Thymus (tissue), 11 donors: ENCODE data around the gene RAB7A. TPM values are rescaled to one million over a fixed set of nuclear protein-coding genes. Genes with fewer than 3 reads are reported as not detected.
"Not testable (repeated sequence)": the region's sequence is repeated elsewhere in the genome, so short reads cannot be mapped to it uniquely, and the experiment has no call there.

Experiments used
- DNase-seq, 9 donors: peaks; one replicate each; pipeline ENCODE4 v3.0.0-alpha.2; 2013; ENCODE audit warnings: low spot score in 9 of 9, low read depth in 6 of 9, missing footprints in 1 of 9
- H3K27ac ChIP-seq, 2 donors: one replicate each; pipeline ENCODE4 v1.5.1; 2013; ENCODE audit warnings: control low read depth in 1 of 2, low read depth in 1 of 2, low read length in 1 of 2, mild to moderate bottlenecking in 1 of 2, moderate library complexity in 1 of 2
- H3K27me3 ChIP-seq, 2 donors: one replicate each; pipeline ENCODE4 v1.5.1; 2013; ENCODE audit warnings: low read length in 1 of 2; ENCODE audit not compliant: control insufficient read depth in 2 of 2, insufficient read depth in 1 of 2
- H3K36me3 ChIP-seq, 2 donors: one replicate each; pipeline ENCODE4 v1.5.1; 2013; ENCODE audit warnings: low read length in 1 of 2, mild to moderate bottlenecking in 1 of 2, moderate library complexity in 1 of 2; ENCODE audit not compliant: control insufficient read depth in 2 of 2, insufficient read depth in 2 of 2
- H3K4me1 ChIP-seq, 2 donors: one replicate each; pipeline ENCODE4 v1.5.1; 2013; ENCODE audit warnings: low read length in 2 of 2; ENCODE audit not compliant: control insufficient read depth in 2 of 2, insufficient read depth in 2 of 2
- H3K4me3 ChIP-seq, 2 donors: one replicate each; pipeline ENCODE4 v1.5.1; 2013; ENCODE audit warnings: low read length in 2 of 2, control low read depth in 1 of 2, mild to moderate bottlenecking in 1 of 2
- H3K9me3 ChIP-seq, 2 donors: one replicate each; pipeline ENCODE4 v1.5.1; 2013; ENCODE audit warnings: low read length in 1 of 2, mild to moderate bottlenecking in 1 of 2; ENCODE audit not compliant: control insufficient read depth in 2 of 2, insufficient read depth in 1 of 2
- WGBS: extraction: QIAGEN DNeasy Blood & Tissue Kit; methylation state at CpG from one replicate; pipeline ENCODE4 v1.1.7; 2013; 5-methylcytosine and 5-hydroxymethylcytosine counted together
- polyA plus RNA-seq: library from polyadenylated mRNA; stranded (reverse); fragments of 200-250 nt; gene quantifications from one replicate; pipeline ENCODE4 v1.2.3, GENCODE V29; 2013
- total RNA-seq: library from RNA; stranded (reverse); fragments of 120-200 nt; gene quantifications from one replicate; pipeline ENCODE4 v1.2.4, GENCODE V29; 2013
- donor health status: healthy.

Gene RAB7A
- total and polyA plus RNA-seq, 2 donors: 42.9 to 167 TPM

DNA sequence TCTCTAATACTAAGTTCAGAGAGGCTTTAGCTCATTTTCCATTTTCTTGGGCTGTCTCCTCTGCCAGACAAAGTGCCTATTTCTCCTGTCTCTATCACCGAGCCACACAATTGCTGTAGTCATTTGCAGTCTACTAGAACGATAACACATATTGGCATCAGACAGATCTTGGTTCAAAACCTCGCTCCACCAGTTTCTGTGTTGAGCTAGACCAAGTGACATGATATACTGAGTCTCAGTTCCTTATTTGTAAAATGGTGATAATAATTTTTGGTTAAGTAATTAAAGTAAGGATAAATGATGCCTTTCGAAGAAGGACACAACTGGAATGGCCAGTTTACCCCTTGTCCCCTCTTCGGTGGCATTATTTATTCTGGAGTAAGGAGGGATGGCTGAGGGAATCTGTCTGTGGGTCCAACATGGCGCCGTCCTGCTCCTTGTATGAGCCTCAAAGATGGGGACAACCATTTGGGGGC lies 398 bp upstream of the RAB7A start:
- Histone ChIP-seq H3K9me3 (no peaks in the 10 kb centered on the region), H3K36me3 (peaks cover 1 to 2% of the 10 kb centered on the region in 2 donors), H3K4me3 (peak overlapping the region; percentile 95 to 100), H3K27ac (peak overlapping the region; percentile 31 to 73), H3K4me1 (peaks cover 8 to 20% of the 10 kb centered on the region in 2 donors), H3K27me3 (no peaks in the 10 kb centered on the region)
- no peak for DNase-seq
- 56% methylated on average over 7 of the region's 7 CpGs for WGBS

DNA sequence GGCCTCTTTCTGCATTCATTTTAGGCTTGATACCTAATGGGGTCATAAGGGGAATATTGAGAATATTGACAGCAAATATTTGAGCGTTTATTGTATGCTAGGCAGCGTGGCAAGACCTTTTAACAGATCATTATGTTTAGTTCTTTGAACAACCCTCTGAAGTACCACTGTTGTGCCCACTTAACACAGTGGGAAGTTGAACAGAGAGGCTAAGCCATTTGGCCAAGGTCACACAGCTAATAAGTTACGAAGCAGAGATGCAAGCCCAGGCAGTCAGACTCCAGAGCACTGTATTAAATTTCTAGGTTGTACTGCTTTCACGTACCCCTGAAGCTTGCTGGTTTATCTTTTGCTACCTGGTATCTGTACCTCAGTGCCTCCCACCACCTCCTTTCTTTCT lies 1.1 kb downstream of the RAB7A start:
- no peaks in the 10 kb centered on the region for H3K9me3 ChIP-seq
- WGBS: 41% methylated on average over 4 of the region's 4 CpGs
- H3K27me3 ChIP-seq: no peaks in the 10 kb centered on the region
- DNase-seq: no peak
- H3K27ac ChIP-seq: no peak overlapping the region
- H3K4me3 ChIP-seq: peak overlapping the region; percentile 95 to 100
- H3K36me3 ChIP-seq: peaks cover 4 to 5% of the 10 kb centered on the region in 2 donors
- peaks cover 8 to 21% of the 10 kb centered on the region in 2 donors for H3K4me1 ChIP-seq

DNA sequence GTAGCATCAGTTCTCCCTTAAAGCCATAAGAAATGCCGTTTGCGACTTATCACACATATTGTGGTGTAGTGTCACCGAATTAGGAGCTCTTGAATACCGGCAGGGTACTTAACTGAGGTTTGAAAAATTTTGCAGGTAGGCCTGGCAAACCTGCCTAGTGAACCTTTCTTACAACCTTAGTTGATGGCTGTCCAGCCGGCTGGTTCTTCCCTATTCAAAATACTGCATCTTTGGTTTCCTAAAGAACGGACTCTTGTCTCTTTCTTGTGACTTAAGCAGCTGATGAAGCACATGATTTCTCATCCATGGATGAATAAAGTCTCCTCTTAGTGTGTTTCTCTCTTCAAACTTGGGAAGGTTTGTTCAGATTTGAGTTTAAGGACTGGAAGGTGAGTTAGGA lies 1.5 kb downstream of the RAB7A start:
- no peak overlapping the region for H3K27ac ChIP-seq

DNA sequence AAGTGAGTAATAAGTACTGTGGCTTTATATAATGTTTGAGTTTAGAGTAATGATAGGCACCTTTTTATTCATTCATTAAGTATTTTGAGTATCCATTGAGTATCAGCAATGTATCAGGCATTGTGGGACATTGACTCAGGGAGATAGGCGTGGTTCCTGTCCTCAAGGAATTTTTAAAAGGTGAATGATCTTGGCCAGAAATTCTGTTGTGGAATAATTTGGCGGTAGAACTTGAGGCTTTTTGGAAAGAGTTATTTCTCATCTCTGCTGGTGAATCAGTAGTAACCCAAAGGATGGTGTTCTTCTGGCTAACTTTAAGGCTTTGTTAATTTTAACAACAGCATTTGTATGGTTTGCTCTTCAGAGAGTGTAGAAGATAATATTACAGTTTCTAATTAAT lies 2.0 kb downstream of the RAB7A start:
- Histone ChIP-seq H3K4me1 (peaks cover 8 to 21% of the 10 kb centered on the region in 2 donors), H3K9me3 (no peaks in the 10 kb centered on the region), H3K27ac (no peak overlapping the region), H3K36me3 (peaks cover 4 to 5% of the 10 kb centered on the region in 2 donors), H3K4me3 (no peak overlapping the region), H3K27me3 (no peaks in the 10 kb centered on the region)
- DNase-seq: no peak
- 95% methylated on average over 2 of the region's 2 CpGs for WGBS

More for the DNA sequence above, 1.5 kb downstream of the RAB7A start:
- DNase-seq: peak in 1 of 9 donors; percentile 16
- Histone ChIP-seq H3K27me3 (no peaks in the 10 kb centered on the region), H3K9me3 (no peaks in the 10 kb centered on the region), H3K4me3 (peak overlapping the region; percentile 95 to 100), H3K4me1 (peaks cover 8 to 21% of the 10 kb centered on the region in 2 donors), H3K36me3 (peaks cover 4 to 5% of the 10 kb centered on the region in 2 donors)
- WGBS: 66% methylated on average over 6 of the region's 6 CpGs

DNA sequence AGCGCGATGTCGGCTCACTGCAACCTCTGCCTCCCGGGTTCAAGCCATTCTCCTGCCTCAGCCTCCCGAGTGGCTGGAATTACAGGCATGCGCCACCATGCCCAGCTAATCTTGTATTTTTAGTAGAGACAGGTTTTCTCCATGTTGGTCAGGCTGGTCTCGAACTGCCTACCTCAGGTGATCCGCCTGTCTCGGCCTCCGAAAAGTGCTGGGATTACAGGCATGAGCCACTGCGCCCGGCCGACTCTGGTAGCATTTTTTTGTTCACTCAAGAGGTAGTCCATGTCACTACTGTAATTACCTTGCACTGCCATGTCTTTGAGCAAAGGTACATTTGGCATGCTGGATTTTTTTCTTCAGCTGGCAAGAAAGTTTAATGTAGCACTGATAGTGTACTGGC lies 2.5 kb downstream of the RAB7A start:
- H3K36me3 ChIP-seq, H3K27ac ChIP-seq, H3K4me3 ChIP-seq, H3K9me3 ChIP-seq, H3K27me3 ChIP-seq, DNase-seq: not testable (repeated sequence)
- 98% methylated on average over 13 of the region's 13 CpGs for WGBS
- peaks cover 8 to 21% of the 10 kb centered on the region in 2 donors for H3K4me1 ChIP-seq

DNA sequence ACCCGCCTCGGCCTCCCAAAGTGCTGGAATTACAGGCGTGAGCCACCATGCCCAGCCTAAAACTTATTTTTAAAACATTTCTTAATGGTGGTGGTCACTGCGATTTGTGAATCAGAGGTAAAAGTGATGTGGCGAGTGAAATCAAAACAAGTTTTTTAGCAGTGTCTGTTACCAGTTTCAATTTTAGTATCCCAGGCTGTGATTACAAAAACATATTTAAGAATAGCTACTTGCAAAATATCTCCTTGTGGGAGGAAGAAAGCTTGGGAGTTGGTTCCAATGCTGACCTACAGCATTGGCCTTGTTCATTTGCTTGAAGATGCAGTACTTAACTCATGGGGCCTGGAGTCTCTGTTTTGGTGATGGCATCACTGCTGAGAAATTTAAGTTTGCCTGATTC lies 4.5 kb downstream of the RAB7A start:
- 95% methylated on average over 5 of the region's 5 CpGs for WGBS
- H3K4me1 ChIP-seq: peaks cover 11 to 19% of the 10 kb centered on the region in 2 donors
- DNase-seq: no peak
- peaks cover 4 to 5% of the 10 kb centered on the region in 2 donors for H3K36me3 ChIP-seq
- H3K9me3 ChIP-seq: no peaks in the 10 kb centered on the region
- no peak overlapping the region for H3K4me3 ChIP-seq
- no peak overlapping the region for H3K27ac ChIP-seq
- no peaks in the 10 kb centered on the region for H3K27me3 ChIP-seq

DNA sequence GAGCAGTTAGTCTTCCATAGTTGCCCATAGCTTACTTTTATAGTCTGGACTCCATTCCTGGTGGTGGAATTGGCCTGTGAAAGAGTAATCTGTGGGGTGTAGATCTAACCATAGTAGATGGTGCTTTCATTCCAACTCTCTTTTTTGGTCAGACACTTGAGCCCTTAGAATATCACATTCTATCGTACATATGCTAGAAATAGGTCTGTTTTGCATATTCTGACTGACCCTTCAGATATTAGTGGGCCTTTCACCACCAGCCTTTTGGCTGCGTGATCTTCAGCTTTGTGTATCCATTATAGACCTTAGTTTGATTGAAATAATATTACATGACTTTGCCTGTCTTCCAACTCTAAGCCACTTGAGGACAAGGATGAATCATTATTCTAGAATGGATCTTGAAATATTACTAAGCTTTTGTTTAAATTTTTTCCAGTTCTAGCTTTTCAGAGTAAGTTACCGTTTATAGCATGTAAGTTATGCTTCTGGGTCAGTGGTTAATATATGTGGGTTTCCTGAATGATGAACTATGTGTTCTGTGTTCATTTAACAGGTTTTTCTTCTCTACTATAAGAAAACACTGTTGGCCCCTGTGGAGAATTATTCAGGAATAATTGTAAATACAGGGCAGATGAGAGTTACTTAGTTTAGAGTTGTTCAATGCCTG lies 8.7 kb downstream of the RAB7A start:
- WGBS: 76% methylated on average over 3 of the region's 3 CpGs
- H3K36me3 ChIP-seq: peaks cover 8 to 13% of the 10 kb centered on the region in 2 donors
- H3K27ac ChIP-seq: no peak overlapping the region
- H3K4me3 ChIP-seq: no peak overlapping the region
- H3K9me3 ChIP-seq: no peaks in the 10 kb centered on the region
- H3K27me3 ChIP-seq: no peaks in the 10 kb centered on the region
- DNase-seq: no peak
- peaks cover 3% of the 10 kb centered on the region in 2 donors for H3K4me1 ChIP-seq

DNA sequence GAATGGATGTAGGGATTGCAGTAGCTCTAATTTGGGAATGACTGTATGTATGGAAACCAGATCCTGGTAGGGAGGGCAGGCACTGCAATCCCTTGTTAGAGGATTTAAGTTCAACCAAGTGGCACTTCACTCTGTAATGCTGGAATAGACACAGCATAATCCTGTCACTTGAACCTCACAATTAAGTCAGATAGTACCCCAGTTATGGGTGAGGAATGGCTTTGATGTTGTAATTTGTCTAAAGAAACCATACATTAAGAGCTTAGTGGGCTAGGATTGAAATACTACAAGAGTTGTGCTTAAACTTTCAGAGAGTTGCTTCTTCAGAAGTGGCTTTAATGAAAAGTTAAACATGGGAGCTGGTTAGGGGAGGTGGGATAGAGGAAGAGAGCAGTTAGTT lies 9.3 kb downstream of the RAB7A start:
- peaks cover 3% of the 10 kb centered on the region in 2 donors for H3K4me1 ChIP-seq
- H3K27ac ChIP-seq: no peak overlapping the region

DNA sequence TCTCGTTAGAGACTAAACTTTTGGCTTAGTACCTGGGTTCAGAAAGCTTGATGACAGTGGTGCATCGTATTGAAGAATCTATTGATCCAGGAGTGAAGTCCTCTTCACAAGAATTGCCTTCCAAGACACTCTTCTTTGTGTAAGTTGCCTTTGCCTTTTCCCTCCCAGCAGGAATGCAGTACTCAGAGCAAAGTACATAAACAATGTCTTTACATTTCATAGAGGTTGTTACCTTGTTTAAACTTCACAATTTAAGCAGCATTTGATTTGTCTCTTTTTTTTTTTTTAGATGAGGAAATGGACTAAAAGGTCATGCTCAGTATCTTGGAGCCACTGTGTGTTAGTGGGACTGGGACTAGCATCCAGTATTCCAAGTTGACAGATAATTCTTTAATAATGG lies 9.9 kb downstream of the RAB7A start:
- Histone ChIP-seq H3K4me3 (peak overlapping the region in 1 of 2 donors; percentile 6), H3K27me3 (no peaks in the 10 kb centered on the region), H3K4me1 (peaks cover 0 to 3% of the 10 kb centered on the region in 2 donors), H3K9me3 (no peaks in the 10 kb centered on the region), H3K36me3 (peaks cover 3 to 8% of the 10 kb centered on the region in 2 donors), H3K27ac (no peak overlapping the region)
- 89% methylated on average over 2 of the region's 2 CpGs for WGBS
- DNase-seq: no peak

More for the DNA sequence above, 9.3 kb downstream of the RAB7A start:
- Histone ChIP-seq H3K4me3 (no peak overlapping the region), H3K36me3 (peaks cover 8 to 13% of the 10 kb centered on the region in 2 donors), H3K9me3 (no peaks in the 10 kb centered on the region), H3K27me3 (no peaks in the 10 kb centered on the region)
- no peak for DNase-seq
